ENCODE data around the gene SERTAD3.

Gene SERTAD3

DNA sequence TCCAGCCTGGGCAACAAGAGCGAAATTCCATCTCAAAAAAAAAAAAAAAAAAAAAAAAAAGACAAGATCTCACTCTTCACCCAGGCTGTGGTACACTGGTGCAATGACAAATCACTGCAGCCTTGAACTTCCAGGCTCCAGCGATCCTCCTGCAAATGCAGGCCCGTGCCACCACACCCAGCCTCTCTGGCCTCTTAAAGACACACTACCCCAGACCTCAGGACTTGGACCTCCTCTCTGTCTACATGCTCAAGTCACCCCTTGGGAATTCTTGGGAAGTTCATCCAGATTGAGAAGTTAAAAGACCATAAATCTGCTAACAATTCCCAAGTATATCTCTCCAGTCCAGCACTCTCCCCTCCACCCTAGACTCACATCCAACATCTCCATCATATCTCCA, 43.6 kb downstream of the SERTAD3 start:
- no peak for TF ChIP-seq SIN3A (IDR thresholded peaks at IDR 0.05; ENCODE audit: borderline replicate concordance, insufficient read depth, low read length)

DNA sequence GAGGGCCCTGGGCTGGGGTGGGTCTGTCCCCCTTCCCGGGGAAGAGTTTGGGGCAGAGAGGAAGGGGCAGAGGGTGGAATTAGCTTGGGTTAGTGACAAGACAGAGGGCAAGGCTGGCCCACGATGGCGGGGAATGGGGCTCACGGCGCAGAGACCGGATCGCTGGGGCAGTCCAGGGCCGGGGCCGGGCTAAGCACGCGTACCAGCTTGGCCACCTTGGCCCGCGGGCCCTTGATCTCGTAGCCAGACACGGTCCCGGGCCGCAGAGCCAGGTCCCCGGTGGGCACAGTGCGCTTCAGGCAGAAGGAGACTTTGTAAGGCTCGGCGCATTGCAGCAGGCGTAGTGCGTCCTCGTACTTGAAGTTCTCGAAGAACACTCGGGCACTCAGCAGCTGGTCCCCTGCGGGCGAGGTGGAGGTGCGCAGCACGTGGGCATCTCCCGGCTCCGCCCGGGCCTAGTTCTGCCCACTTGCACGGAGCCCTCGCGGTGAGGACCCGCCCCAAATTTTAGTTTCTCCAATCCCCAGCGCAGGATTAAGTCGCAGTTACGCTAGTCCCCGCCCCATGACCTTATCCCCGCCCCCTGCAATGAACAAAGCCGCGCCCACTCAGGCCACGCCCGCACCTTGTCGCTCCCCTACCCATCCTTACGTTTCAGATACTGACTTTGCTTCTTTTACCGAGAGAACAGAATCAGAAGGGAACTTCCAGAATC, 45.6 kb downstream of the SERTAD3 start:
- TF ChIP-seq POLR2AphosphoS5 (IDR thresholded peaks at IDR 0.05; ENCODE audit: low read depth, low read length) (no peak), FOXP2 (optimal IDR thresholded peaks at IDR 0.05; ENCODE audit: borderline replicate concordance, extremely low read depth, extremely low read length, insufficient read depth) (no peak), SIN3A (IDR thresholded peaks at IDR 0.05; ENCODE audit: borderline replicate concordance, insufficient read depth, low read length) (no peak), TAF1 (IDR thresholded peaks at IDR 0.05; ENCODE audit: borderline replicate concordance, insufficient read depth, low read length) (no peak)
- TF ChIP-seq, protein P1, sequence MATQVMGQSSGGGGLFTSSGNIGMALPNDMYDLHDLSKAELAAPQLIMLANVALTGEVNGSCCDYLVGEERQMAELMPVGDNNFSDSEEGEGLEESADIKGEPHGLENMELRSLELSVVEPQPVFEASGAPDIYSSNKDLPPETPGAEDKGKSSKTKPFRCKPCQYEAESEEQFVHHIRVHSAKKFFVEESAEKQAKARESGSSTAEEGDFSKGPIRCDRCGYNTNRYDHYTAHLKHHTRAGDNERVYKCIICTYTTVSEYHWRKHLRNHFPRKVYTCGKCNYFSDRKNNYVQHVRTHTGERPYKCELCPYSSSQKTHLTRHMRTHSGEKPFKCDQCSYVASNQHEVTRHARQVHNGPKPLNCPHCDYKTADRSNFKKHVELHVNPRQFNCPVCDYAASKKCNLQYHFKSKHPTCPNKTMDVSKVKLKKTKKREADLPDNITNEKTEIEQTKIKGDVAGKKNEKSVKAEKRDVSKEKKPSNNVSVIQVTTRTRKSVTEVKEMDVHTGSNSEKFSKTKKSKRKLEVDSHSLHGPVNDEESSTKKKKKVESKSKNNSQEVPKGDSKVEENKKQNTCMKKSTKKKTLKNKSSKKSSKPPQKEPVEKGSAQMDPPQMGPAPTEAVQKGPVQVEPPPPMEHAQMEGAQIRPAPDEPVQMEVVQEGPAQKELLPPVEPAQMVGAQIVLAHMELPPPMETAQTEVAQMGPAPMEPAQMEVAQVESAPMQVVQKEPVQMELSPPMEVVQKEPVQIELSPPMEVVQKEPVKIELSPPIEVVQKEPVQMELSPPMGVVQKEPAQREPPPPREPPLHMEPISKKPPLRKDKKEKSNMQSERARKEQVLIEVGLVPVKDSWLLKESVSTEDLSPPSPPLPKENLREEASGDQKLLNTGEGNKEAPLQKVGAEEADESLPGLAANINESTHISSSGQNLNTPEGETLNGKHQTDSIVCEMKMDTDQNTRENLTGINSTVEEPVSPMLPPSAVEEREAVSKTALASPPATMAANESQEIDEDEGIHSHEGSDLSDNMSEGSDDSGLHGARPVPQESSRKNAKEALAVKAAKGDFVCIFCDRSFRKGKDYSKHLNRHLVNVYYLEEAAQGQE (IDR thresholded peaks at IDR 0.05; ENCODE audit: insufficient read depth in 1 of 2, low read depth in 2 of 2, low read length in 2 of 2), result no peak

DNA sequence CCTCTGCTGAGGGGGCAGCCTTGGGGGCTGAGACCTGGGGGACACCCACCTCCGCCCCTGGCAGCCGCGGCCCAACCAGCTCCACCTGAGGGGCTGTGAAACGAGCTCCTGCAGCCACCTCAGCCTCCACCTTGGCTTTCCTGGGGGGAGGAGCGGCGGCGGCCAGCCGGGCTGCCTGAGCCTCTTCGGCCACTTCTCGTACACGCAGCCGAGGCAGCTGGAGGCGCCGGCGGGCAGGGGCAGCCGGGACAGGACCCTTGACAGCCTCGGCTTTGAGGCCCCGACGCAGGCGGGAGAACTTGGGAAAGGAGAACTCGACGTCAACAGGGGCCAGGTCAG, 46.6 kb downstream of the SERTAD3 start:
- TF ChIP-seq FOXP2 (optimal IDR thresholded peaks at IDR 0.05; ENCODE audit: borderline replicate concordance, extremely low read depth, extremely low read length, insufficient read depth) (no peak), SIN3A (IDR thresholded peaks at IDR 0.05; ENCODE audit: borderline replicate concordance, insufficient read depth, low read length) (no peak), POLR2AphosphoS5 (IDR thresholded peaks at IDR 0.05; ENCODE audit: low read depth, low read length) (no peak), TAF1 (IDR thresholded peaks at IDR 0.05; ENCODE audit: borderline replicate concordance, insufficient read depth, low read length) (no peak)
- TF ChIP-seq, protein P1 (IDR thresholded peaks at IDR 0.05; ENCODE audit: insufficient read depth in 1 of 2, low read depth in 2 of 2, low read length in 2 of 2), result no peak

DNA sequence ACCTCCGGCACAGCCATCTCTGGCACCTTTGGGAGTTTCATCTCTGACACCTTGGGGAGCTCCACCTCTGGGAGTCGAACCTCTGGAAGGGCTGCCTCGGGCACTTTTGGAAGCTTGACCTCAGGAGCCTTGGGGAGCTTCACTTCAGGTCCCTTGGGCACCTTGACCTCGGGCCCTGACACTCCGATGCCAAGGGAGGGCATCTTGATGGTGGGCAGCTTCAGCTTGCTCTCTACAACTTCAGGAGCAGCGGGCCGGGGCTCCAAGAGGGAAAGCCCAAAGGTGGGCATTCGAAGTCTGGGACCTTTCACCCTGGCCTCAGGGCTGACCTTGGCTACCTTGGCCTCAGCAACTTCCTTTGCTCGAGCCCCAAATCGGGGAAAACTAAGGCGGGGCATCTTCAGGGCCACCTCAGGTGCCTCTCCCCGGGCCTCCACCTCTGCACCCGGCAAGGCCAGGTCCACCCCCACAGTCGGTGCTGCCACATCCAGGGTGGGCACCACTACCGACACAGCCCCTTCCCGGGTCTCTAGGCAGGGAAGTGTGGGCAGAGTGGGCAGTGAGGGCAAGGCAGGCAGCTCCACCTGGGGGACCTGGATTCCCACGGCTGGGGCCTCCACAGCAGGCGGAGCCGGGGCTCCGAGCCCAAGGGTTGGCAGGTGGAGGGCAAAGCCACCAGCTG, 47.1 kb downstream of the SERTAD3 start:
- TF ChIP-seq FOXP2 (optimal IDR thresholded peaks at IDR 0.05; ENCODE audit: borderline replicate concordance, extremely low read depth, extremely low read length, insufficient read depth), result no peak
- TF ChIP-seq TAF1 (IDR thresholded peaks at IDR 0.05; ENCODE audit: borderline replicate concordance, insufficient read depth, low read length), result no peak
- TF ChIP-seq, protein P1 (IDR thresholded peaks at IDR 0.05; ENCODE audit: insufficient read depth in 1 of 2, low read depth in 2 of 2, low read length in 2 of 2), result no peak
- no peak for TF ChIP-seq SIN3A (IDR thresholded peaks at IDR 0.05; ENCODE audit: borderline replicate concordance, insufficient read depth, low read length)
- TF ChIP-seq POLR2AphosphoS5 (IDR thresholded peaks at IDR 0.05; ENCODE audit: low read depth, low read length), result no peak

DNA sequence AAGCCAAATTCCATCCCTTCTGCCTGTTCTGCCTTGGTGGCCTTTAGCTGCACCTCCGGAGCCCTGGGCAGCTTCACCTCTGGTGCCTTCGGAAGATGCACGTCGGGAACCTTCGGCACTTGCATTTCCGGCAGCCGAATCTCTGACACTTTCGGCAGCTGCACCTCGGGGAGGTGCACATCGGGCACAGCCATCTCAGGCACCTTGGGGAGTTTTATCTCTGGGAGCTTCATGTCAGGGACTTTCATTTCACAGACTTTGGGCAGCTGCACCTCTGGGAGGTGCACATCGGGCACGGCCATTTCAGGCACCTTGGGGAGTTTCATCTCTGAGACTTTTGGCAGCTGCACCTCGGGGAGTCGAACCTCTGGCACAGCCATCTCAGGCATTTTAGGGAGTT, 48.2 kb downstream of the SERTAD3 start:
- TF ChIP-seq SIN3A (IDR thresholded peaks at IDR 0.05; ENCODE audit: borderline replicate concordance, insufficient read depth, low read length) (no peak), FOXP2 (optimal IDR thresholded peaks at IDR 0.05; ENCODE audit: borderline replicate concordance, extremely low read depth, extremely low read length, insufficient read depth) (no peak)
- TF ChIP-seq, protein P1 (IDR thresholded peaks at IDR 0.05; ENCODE audit: insufficient read depth in 1 of 2, low read depth in 2 of 2, low read length in 2 of 2), result no peak

All from PFSK-1 (cell line).